ENCODE results near the gene PNPLA7.

DNA sequence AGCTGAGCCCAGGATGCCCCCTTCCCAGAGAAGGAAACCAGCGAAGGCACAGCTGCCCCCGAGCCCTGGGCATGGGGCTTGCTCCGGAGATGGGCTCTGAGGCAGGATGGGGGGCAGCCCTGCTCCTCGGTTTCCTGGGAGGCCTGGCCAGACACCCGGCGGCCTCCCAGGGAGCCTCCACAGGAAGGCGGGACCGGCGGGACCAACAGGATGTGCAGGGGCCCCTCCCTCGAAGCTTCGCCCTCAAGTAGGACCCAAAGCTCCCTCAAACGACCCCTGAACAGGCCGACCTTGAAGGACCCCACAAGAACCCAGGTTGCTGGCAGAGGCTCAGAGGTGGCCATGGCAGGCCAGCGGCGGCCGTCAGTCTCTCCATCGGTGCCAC lies 138.9 kb downstream of the PNPLA7 start:
- TF ChIP-seq CTCF (IDR thresholded peaks at IDR 0.05) = no peak
- TF ChIP-seq POLR2A (IDR thresholded peaks at IDR 0.05) = no peak
